OCI-LY3 (cell line): ENCODE results near the gene NLK.

Experiments
- H2AFZ ChIP-seq: fragments of 200-600, 300-600 bp; shearing (Covaris generic); 2 replicates; pipeline ENCODE4 v1.6.0; 2014; ENCODE audit warnings: antibody characterized with exemption, low read depth, low read length
- H3K27ac ChIP-seq: fragments of 200-600, 300-600 bp; sonication (generic); 2 replicates; pipeline ENCODE4 v1.5.1; 2014; ENCODE audit warnings: mild to moderate bottlenecking, low read length, moderate library complexity, mixed read lengths
- H3K27me3 ChIP-seq: fragments of 200-600, 300-600 bp; sonication (generic); 2 replicates; pipeline ENCODE4 v1.6.1; 2014; ENCODE audit warnings: low read depth, low read length, mixed read lengths
- H3K36me3 ChIP-seq: fragments of 200-600, 300-600 bp; sonication (generic); replicated peaks from 2 replicates; pipeline ENCODE3; 2014; ENCODE audit warnings: low read depth, low read length, mixed read lengths
- H3K4me1 ChIP-seq: fragments of 300-600, 200-600 bp; sonication (generic); 2 replicates; pipeline ENCODE4 v1.6.1; 2014; ENCODE audit warnings: low read length, mixed read lengths
- H3K4me2 ChIP-seq: fragments of 200-600, 300-600 bp; sonication (generic); 2 replicates; pipeline ENCODE4 v1.6.1; 2014; ENCODE audit warnings: low read length, mixed read lengths
- H3K4me3 ChIP-seq: fragments of 300-600, 200-600 bp; sonication (generic); 2 replicates; pipeline ENCODE4 v1.5.1; 2014; ENCODE audit warnings: antibody characterized with exemption, mild to moderate bottlenecking, low read length, moderate library complexity
- H3K79me2 ChIP-seq: fragments of 300-600, 200-600 bp; shearing (Covaris generic); 2 replicates; pipeline ENCODE4 v1.6.1; 2014; ENCODE audit warnings: mild to moderate bottlenecking, low read length, mixed read lengths
- H3K9ac ChIP-seq: fragments of 300-600, 200-600 bp; shearing (Covaris generic); 2 replicates; pipeline ENCODE4 v1.6.0; 2014; ENCODE audit warnings: mild to moderate bottlenecking, low read length, moderate library complexity
- H3K9me3 ChIP-seq: fragments of 200-600, 300-600 bp; shearing (Covaris generic); 2 replicates; pipeline ENCODE4 v1.6.1; 2014; ENCODE audit warnings: low read length, mixed read lengths; ENCODE audit not compliant: insufficient read depth
- H4K20me1 ChIP-seq: fragments of 200-600, 300-600 bp; sonication (generic); 2 replicates; pipeline ENCODE4 v1.6.1; 2016; ENCODE audit warnings: low read length, mixed read lengths; ENCODE audit not compliant: insufficient read depth
- CTCF ChIP-seq: fragments of 200-600, 300-600 bp; sonication (generic); IDR thresholded peaks from 2 replicates; pipeline ENCODE4 v1.5.1; 2014; ENCODE audit warnings: antibody characterized with exemption, low read length, low read depth
- EZH2phosphoT487 ChIP-seq: fragments of 200-600 bp; shearing (Covaris generic); IDR thresholded peaks from 2 replicates; pipeline ENCODE4 v1.6.1; 2018; ENCODE audit warnings: antibody characterized with exemption, mixed run types, low read depth

Gene NLK

GRCh38 chr17:28087743-28088142 lies 45.3 kb downstream of the NLK start:
- TF ChIP-seq EZH2phosphoT487 (no peak), CTCF (no peak)
- H3K4me3 ChIP-seq: no peak overlapping the region
- 0 out of 2 replicates have a peak, but pooled peaks cover 4% of the 10 kb centered on the region for H4K20me1 ChIP-seq
- H2AFZ ChIP-seq: no peak overlapping the region
- H3K9ac ChIP-seq: no peak overlapping the region
- peaks cover 6% of the 10 kb centered on the region; the same call in 1 of the 2 replicates for H3K79me2 ChIP-seq
- no peaks in the 10 kb centered on the region for H3K27me3 ChIP-seq
- H3K4me1 ChIP-seq: no peaks in the 10 kb centered on the region
- no peak overlapping the region for H3K27ac ChIP-seq
- H3K36me3 ChIP-seq: no peaks in the 10 kb centered on the region
- H3K4me2 ChIP-seq: no peak overlapping the region
- no peaks in the 10 kb centered on the region for H3K9me3 ChIP-seq

GRCh38 chr17:28090551-28090950 lies 48.1 kb downstream of the NLK start:
- no peak overlapping the region for H3K4me2 ChIP-seq
- H3K36me3 ChIP-seq: no peaks in the 10 kb centered on the region
- TF ChIP-seq CTCF: no peak
- TF ChIP-seq EZH2phosphoT487: no peak
- H4K20me1 ChIP-seq: 0 out of 2 replicates have a peak, but pooled peaks cover 4% of the 10 kb centered on the region
- H3K9ac ChIP-seq: no peak overlapping the region
- no peaks in the 10 kb centered on the region for H3K9me3 ChIP-seq
- H3K4me3 ChIP-seq: no peak overlapping the region
- no peak overlapping the region for H2AFZ ChIP-seq
- H3K27me3 ChIP-seq: no peaks in the 10 kb centered on the region
- H3K79me2 ChIP-seq: peaks cover 6% of the 10 kb centered on the region; the same call in 1 of the 2 replicates
- H3K4me1 ChIP-seq: no peaks in the 10 kb centered on the region
- H3K27ac ChIP-seq: no peak overlapping the region

- TF ChIP-seq EZH2phosphoT487 (no peak), CTCF (no peak)
- Histone ChIP-seq H3K27ac (no peak overlapping the region), H2AFZ (no peak overlapping the region), H3K9ac (no peak overlapping the region), H3K79me2 (peaks cover 6% of the 10 kb centered on the region; the same call in 1 of the 2 replicates), H3K4me3 (no peak overlapping the region), H3K9me3 (no peaks in the 10 kb centered on the region), H4K20me1 (0 out of 2 replicates have a peak, but pooled peaks cover 4% of the 10 kb centered on the region), H3K4me1 (no peaks in the 10 kb centered on the region), H3K4me2 (no peak overlapping the region), H3K36me3 (no peaks in the 10 kb centered on the region), H3K27me3 (no peaks in the 10 kb centered on the region)
Observed at GRCh38 chr17:28092088-28092487, 49.6 kb downstream of the NLK start.

- TF ChIP-seq CTCF (no peak), EZH2phosphoT487 (no peak)
- Histone ChIP-seq H3K27me3 (no peaks in the 10 kb centered on the region), H3K4me3 (no peak overlapping the region), H2AFZ (no peak overlapping the region), H4K20me1 (0 out of 2 replicates have a peak, but pooled peaks cover 4% of the 10 kb centered on the region), H3K4me2 (no peak overlapping the region), H3K9me3 (no peaks in the 10 kb centered on the region), H3K79me2 (no peaks in the 10 kb centered on the region), H3K4me1 (peaks cover 6% of the 10 kb centered on the region), H3K27ac (no peak overlapping the region), H3K9ac (no peak overlapping the region), H3K36me3 (no peaks in the 10 kb centered on the region)
Observed at GRCh38 chr17:28093999-28094716, 51.7 kb downstream of the NLK start.
